Hematopoietic multipotent progenitor cell (in vitro differentiated cells): ENCODE measurements around the gene AEBP1. TPM values are rescaled to one million over a fixed set of nuclear protein-coding genes. Genes with fewer than 3 reads are reported as not detected.

Experiments
- DNase-seq, 3 donors: peaks; one replicate each; pipeline ENCODE4 v3.0.0-alpha.2; 2011 to 2015; ENCODE audit warnings: low read depth in 2 of 3, low spot score in 2 of 3
- total RNA-seq: library from RNA; depleted of rRNA; stranded (reverse); fragments of >200 nt; gene quantifications from one replicate; pipeline ENCODE4 v1.2.3, GENCODE V29; 2012

The AEBP1 gene
- total RNA-seq, 1 donor: 19.4 TPM

- no peak for DNase-seq
These were observed 34.6 kb downstream of the AEBP1 start for GRCh38 chr7:44138698-44139097.

- no peak for DNase-seq
These were observed 35.3 kb downstream of the AEBP1 start for GRCh38 chr7:44139311-44140010.

GRCh38 chr7:44140341-44140740 lies 36.2 kb downstream of the AEBP1 start:
- DNase-seq: no peak

- no peak for DNase-seq
These were observed 37.2 kb downstream of the AEBP1 start, which contains the start of gene MYL7 for GRCh38 chr7:44141221-44141850. Gene MYL7, minus strand, starts transcription at chr7:44141332. Its CDS starts 27 bp downstream, at chr7:44141305.

GRCh38 chr7:44142028-44142427 lies 37.9 kb downstream of the AEBP1 start:
- DNase-seq: no peak

GRCh38 chr7:44143646-44144250 lies 39.6 kb downstream of the AEBP1 start:
- DNase-seq: no peak

- no peak for DNase-seq
These were observed 40.4 kb downstream of the AEBP1 start for GRCh38 chr7:44144426-44144967.

GRCh38 chr7:44144968-44145478 lies 40.9 kb downstream of the AEBP1 start:
- DNase-seq: no peak

- DNase-seq: peak in 2 of 3 donors; percentile 13 to 51
These were observed 41.4 kb downstream of the AEBP1 start for GRCh38 chr7:44145479-44145968.

- peak in 2 of 3 donors; percentile 39 to 43 for DNase-seq
These were observed 42.1 kb downstream of the AEBP1 start for GRCh38 chr7:44145969-44146911.

- DNase-seq: no peak
These were observed 43.2 kb downstream of the AEBP1 start for GRCh38 chr7:44147026-44147991.

- no peak for DNase-seq
These were observed 44.0 kb downstream of the AEBP1 start for GRCh38 chr7:44148166-44148565.

- no peak for DNase-seq
These were observed 44.9 kb downstream of the AEBP1 start for GRCh38 chr7:44148961-44149536.

- no peak for DNase-seq
These were observed 45.7 kb downstream of the AEBP1 start for GRCh38 chr7:44149571-44150465.

- DNase-seq: no peak
These were observed 46.3 kb downstream of the AEBP1 start for GRCh38 chr7:44150466-44150832.

- DNase-seq: no peak
These were observed 47.1 kb downstream of the AEBP1 start for GRCh38 chr7:44150966-44151941.
